HG03095 (cell line): ENCODE results near the gene ZMYND8.

Experiments used
- ATAC-seq: cut with Tn5 transposase; IDR thresholded peaks from one replicate; pipeline ENCODE4 v1.9.1; 2021; ENCODE audit warnings: moderate library complexity; ENCODE audit not compliant: unreplicated experiment

The ZMYND8 gene

DNA sequence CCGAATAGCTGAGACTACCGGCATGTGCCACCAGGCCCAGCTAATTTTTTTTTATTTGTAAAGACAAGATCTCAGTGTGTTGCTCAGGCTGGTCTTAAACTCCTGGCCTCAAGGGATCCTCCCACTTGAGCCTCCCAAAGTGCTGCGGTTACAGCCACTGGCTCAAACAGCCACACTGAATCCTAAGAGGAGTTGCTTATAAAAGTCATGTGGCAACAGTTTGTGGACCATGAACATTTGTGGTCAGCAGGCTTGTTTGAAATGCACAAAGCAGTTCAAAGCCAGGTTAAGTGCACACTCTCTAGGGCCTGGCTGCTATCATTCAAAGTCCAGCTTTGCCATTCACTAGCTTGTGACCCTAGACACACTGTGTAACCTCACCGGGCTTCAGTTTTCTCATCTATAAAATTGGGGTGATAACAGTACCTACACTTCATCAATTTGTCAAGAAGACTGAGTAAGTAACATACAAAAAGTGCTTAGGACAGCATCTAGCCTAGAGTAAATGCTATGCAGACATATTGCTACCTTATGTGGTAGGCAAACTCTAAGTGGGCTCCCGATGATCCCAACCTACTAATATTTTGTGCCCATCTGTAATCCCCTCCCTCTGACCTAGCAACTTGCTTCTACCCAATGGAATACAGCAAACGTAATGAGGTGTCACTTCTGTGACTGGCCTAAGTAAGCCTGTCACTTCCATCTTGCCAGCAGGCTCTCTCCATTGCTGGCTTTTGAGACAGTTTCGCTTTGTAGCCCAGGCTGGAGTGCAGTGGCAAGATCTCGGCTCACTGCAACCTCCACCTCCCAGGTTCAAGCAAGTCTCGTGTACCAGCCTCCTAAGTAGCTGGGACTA, 122.9 kb downstream of the ZMYND8 start:
- no peak for ATAC-seq

GRCh38 chr20:47232518-47232917, 124.0 kb downstream of the ZMYND8 start:
- no peak for ATAC-seq

- ATAC-seq, result no peak
Measured at GRCh38 chr20:47231382-47232039, 125.0 kb downstream of the ZMYND8 start.

- ATAC-seq, result no peak
Measured at GRCh38 chr20:47230811-47231256, 125.7 kb downstream of the ZMYND8 start.

GRCh38 chr20:47228654-47229053, 127.8 kb downstream of the ZMYND8 start:
- ATAC-seq, result no peak

GRCh38 chr20:47227576-47227975, 128.9 kb downstream of the ZMYND8 start:
- ATAC-seq, result no peak

- ATAC-seq, result no peak
Measured at GRCh38 chr20:47227119-47227518, 129.4 kb downstream of the ZMYND8 start.

DNA sequence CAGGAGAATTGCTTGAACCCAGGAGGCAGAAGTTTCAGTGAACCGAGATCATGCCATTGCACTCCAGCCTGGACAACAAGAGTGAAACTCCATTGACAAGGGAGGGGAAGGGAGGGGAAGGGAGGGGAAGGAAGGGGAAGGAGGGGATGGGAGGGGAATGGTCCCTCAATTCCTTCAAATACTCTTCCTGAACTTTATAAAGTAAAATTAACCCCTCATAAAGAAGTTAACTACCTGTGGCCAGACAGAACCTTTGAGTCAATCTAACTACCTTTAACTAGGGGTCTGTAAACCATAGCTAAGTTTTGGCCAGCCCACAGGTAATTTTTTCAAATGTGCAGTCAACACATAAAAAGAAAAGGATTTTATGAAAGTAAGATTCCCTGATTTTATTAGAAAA, 131.0 kb downstream of the ZMYND8 start:
- ATAC-seq, result no peak

DNA sequence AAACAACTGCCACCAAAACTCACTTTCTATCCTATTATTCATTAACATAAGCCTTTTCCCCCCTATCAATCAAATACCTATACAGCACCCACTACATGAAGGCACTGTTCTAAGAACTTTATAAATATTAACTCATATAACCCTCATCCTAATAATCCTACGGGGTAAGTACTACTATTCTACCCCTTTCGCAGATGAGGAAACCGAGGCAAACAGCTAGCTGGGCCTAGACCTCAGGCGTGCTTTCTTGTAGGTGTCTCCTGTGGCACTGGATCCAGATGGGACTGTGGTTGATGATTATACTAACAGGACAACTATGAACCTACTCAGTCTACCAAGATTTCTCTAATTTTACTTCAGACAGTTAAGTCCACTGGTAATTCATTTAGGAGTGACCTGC, 131.6 kb downstream of the ZMYND8 start:
- no peak for ATAC-seq

DNA sequence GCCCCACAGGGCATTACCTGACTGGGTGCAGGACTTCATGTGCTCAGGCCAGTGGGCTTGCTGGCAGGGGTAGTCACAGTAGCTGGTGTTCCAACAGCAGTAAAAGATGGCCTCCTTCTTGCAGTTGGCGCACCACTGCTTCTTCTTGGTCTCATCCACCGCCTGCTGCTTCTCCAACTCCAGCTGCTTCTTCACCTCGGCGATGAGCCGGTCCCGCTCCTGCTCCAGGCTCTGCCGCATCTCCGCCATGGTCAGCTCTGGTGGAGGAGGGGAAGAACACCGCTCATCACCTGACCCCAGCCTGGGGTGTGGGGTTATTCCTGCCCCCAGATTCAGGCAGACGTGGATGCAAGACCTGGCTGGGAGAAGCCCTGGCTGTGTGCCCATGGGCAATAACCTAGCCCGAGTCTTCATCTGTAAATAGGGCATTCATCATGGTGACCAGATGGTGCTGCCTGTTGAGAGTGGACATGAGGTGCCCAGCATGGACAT, 132.2 kb downstream of the ZMYND8 start:
- no peak for ATAC-seq

GRCh38 chr20:47223896-47224295, 132.6 kb downstream of the ZMYND8 start:
- no peak for ATAC-seq

- no peak for ATAC-seq
Measured at GRCh38 chr20:47222468-47223119, 133.9 kb downstream of the ZMYND8 start.

GRCh38 chr20:47221036-47221625, 135.4 kb downstream of the ZMYND8 start:
- ATAC-seq, result no peak

- ATAC-seq, result no peak
Measured at GRCh38 chr20:47220161-47220582, 136.3 kb downstream of the ZMYND8 start.

- ATAC-seq, result no peak
Measured at GRCh38 chr20:47217482-47218446, 138.7 kb downstream of the ZMYND8 start.

DNA sequence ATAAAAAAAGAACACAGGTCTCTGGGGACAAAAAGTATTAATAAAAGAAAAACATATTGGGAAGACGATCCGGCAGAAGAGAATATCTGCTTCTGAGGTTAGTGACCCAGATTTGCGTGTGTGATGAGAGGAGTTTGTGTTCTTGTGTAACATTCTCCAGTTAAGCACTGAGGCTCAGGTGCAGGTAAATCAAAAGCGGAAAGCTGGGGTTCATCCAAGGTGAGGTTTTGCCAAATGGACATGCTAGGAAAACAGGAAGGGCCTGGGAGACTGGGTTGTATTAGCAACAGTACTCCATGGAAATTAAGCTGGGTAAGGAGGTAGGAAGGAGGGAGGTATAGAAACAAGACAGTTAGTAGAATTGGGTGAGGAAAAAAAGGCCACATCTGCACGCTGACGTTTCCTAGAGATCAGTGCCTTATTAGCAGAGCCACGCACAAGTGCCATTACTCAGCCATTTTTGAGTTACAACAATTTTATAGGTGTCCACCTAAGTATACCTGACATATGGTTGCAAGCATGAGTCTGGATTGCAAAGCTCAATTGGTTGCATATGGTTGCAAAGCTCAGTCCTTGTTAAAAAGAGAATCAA, 139.6 kb downstream of the ZMYND8 start:
- no peak for ATAC-seq

DNA sequence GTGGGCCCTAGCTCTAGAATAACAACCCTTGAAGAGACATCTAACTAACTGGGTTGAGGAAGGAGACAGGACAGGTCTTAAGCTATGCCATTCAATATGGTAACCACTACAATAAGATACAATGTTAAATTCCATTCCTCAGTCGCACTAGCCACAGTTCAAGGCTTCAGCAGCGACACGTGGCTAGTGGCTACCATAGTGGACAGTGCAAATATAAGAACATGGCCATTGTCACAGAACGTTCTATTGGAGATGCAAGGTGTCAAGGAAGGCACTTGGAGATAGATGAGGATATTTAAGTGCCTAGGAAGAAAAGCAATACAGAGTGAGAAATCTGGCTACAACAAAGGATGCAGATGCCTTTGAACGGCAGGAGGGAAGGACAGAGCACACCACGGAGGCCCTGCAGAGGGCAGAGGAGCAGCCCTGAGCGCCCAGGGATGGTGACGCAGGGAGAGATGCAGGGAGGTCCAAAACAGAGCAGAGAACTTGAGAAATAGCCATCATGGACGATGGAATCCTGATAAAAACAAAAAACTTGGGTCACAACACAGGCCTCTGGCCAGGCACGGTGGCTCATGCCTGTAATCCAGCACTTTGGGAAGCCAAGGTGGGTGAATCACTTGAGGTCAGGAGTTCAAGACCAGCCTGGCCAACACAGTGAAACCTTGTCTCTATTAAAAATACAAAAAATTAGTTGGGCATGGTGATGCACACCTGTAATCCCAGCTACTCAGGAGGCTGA, 140.7 kb downstream of the ZMYND8 start:
- ATAC-seq, result no peak

- ATAC-seq, result no peak
Measured at GRCh38 chr20:47213966-47214365, 142.5 kb downstream of the ZMYND8 start.

DNA sequence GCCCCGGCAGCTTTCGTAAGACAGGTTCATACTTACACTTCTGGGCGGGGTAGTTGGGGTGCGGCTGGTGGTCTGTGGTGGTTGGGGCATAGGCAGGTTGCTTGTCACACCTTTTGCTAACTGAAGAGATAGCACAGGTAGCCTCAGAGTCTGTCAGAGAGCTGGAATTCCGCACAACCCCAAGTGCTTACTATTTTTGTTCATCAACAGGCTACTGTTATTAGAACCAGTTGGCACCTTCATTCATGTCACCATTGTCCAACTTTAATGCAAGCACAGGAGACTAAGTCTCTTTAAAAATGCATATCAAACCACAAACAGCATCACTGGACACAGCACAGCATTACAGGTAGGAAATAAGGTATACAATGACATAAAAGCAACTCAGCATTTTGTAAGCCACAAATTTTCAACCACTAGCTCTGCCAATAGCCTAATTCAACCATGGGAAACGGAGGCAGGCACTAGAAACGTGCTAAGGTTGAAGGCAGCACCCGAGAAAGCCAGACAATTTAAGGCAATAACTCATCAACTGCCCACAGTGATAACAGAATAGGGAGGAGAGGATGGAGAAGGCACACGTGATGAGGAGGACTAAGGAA, 143.8 kb downstream of the ZMYND8 start:
- ATAC-seq, result no peak
